ENCODE data around the gene MGP. TPM values are rescaled to one million over a fixed set of nuclear protein-coding genes. Genes with fewer than 3 reads are reported as not detected.
A peak's percentile ranks its signal among the peaks of the same experiment; 100 is the strongest.

Gene MGP
- total and polyA plus RNA-seq, 2 experiments from 2014 or later, result 117 to 561 TPM

DNA sequence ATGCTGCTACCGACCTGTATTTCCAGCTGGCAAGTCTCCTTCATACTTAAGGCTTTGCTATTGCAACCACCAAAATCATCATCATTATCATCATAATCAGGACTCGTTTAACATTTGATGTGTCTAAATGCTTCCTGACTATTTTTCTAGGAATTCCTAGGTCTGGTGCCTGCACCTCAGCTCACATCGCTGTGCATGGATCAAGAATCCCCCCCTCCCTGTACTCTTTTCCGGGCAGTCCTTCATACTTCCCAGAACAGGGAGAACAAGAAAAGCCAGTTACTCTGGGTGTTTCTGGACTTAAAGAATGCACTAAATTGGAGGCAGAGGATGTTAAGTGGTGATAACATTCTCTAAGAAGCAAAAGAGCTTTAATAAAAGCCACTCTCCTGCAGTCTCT lies 43.3 kb upstream of the MGP start:
- Histone ChIP-seq H3K27ac (peak overlapping the region; percentile 71), H3K4me1 (ENCODE audit: insufficient read depth) (peaks cover 37% of the 10 kb centered on the region), H3K79me2 (peaks cover 3% of the 10 kb centered on the region), H4K20me1 (ENCODE audit: insufficient read depth, poor library complexity, severe bottlenecking) (no peaks in the 10 kb centered on the region), H3K9me3 (ENCODE audit: low read depth) (no peaks in the 10 kb centered on the region), H3K27me3 (no peaks in the 10 kb centered on the region), H3K4me2 (peak overlapping the region; percentile 64), H2AFZ (peak overlapping the region; percentile 41), H3K4me3 (no peak overlapping the region), H3K9me2 (replicated peaks; ENCODE audit: insufficient read depth) (no peaks in the 10 kb centered on the region), H3K36me3 (replicated peaks; ENCODE audit: insufficient read depth, low read depth) (no peaks in the 10 kb centered on the region)
- peak; percentile 71 for DNase-seq (ENCODE audit: low spot score)
- 7% methylated on average over 4 of the region's 4 CpGs for WGBS (ENCODE audit: low lambda C conversion rate, missing lambda C conversion rate)
- no peak for TF ChIP-seq EZH2 (IDR thresholded peaks at IDR 0.05; ENCODE audit: borderline replicate concordance)
- no peak for TF ChIP-seq CTCF (IDR thresholded peaks at IDR 0.05; ENCODE audit: poor library complexity)
- TF ChIP-seq EZH2phosphoT487 (IDR thresholded peaks at IDR 0.05; ENCODE audit: low read depth, severe bottlenecking, unreplicated experiment), result no peak

DNA sequence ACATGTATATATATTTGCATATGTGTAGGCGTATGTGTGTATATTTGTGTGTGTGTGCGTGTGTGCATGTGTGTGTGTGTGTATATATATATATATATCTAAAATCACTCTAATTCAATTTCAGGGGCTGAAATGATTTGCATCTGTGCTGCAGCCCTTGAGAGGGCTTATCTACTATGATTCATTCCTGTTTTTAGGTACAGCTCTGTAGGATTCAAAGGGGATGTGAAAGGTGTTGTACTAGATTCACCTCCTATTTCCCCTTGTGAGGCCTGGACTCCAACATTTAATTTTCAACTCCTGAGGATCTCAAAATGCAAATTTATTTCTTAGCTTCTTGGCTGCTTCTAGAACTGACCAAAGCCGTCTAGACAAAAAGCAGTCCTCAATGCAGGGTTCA lies 41.6 kb upstream of the MGP start:
- H2AFZ ChIP-seq, result no peak overlapping the region
- H3K9me2 ChIP-seq (replicated peaks; ENCODE audit: insufficient read depth), result no peaks in the 10 kb centered on the region
- no peaks in the 10 kb centered on the region for H3K9me3 ChIP-seq (ENCODE audit: low read depth)
- peaks cover 3% of the 10 kb centered on the region for H3K79me2 ChIP-seq
- DNase-seq (ENCODE audit: low spot score), result no peak
- no peak overlapping the region for H3K27ac ChIP-seq
- peaks cover 37% of the 10 kb centered on the region for H3K4me1 ChIP-seq (ENCODE audit: insufficient read depth)
- H3K36me3 ChIP-seq (replicated peaks; ENCODE audit: insufficient read depth, low read depth), result no peaks in the 10 kb centered on the region
- H4K20me1 ChIP-seq (ENCODE audit: insufficient read depth, poor library complexity, severe bottlenecking), result no peaks in the 10 kb centered on the region
- TF ChIP-seq EZH2phosphoT487 (IDR thresholded peaks at IDR 0.05; ENCODE audit: low read depth, severe bottlenecking, unreplicated experiment) (no peak), EZH2 (IDR thresholded peaks at IDR 0.05; ENCODE audit: borderline replicate concordance) (no peak), CTCF (IDR thresholded peaks at IDR 0.05; ENCODE audit: poor library complexity) (no peak)
- no peak overlapping the region for H3K4me3 ChIP-seq
- H3K27me3 ChIP-seq, result no peaks in the 10 kb centered on the region
- 83% methylated on average over 3 of the region's 3 CpGs for WGBS (ENCODE audit: low lambda C conversion rate, missing lambda C conversion rate)
- no peak overlapping the region for H3K4me2 ChIP-seq

DNA sequence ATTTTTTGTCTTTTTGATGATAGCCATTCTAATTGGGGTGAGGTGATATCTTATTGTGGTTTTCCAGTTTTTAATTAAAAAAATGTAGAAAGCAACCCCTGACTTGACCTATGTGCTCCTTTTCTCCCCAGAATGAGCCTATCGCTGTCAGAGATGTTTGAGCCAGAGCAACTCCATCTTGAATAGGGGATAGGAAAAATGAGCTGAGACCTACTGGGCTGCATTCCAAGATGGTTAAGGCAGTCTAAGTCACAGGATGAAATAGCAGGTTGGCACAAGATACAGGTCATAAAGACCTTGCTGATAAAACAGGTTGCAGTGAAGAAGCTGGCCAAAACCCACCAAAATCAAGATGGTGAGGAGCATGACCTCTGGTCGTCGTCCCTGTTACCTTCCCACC lies 38.9 kb upstream of the MGP start:
- TF ChIP-seq CTCF (IDR thresholded peaks at IDR 0.05; ENCODE audit: poor library complexity) (no peak), EZH2phosphoT487 (IDR thresholded peaks at IDR 0.05; ENCODE audit: low read depth, severe bottlenecking, unreplicated experiment) (no peak), EZH2 (IDR thresholded peaks at IDR 0.05; ENCODE audit: borderline replicate concordance) (no peak)
- Histone ChIP-seq H3K4me2 (no peak overlapping the region), H3K27ac (no peak overlapping the region), H3K4me3 (no peak overlapping the region), H3K9me2 (replicated peaks; ENCODE audit: insufficient read depth) (no peaks in the 10 kb centered on the region), H3K27me3 (no peaks in the 10 kb centered on the region), H2AFZ (no peak overlapping the region), H4K20me1 (ENCODE audit: insufficient read depth, poor library complexity, severe bottlenecking) (no peaks in the 10 kb centered on the region), H3K79me2 (peaks cover 3% of the 10 kb centered on the region), H3K4me1 (ENCODE audit: insufficient read depth) (peaks cover 14% of the 10 kb centered on the region), H3K9me3 (ENCODE audit: low read depth) (no peaks in the 10 kb centered on the region), H3K36me3 (replicated peaks; ENCODE audit: insufficient read depth, low read depth) (no peaks in the 10 kb centered on the region)
- DNase-seq (ENCODE audit: low spot score), result no peak
- 100% methylated on average over 3 of the region's 3 CpGs for WGBS (ENCODE audit: low lambda C conversion rate, missing lambda C conversion rate)

GRCh38 chr12:14923944-14924343 lies 38.3 kb upstream of the MGP start:
- Histone ChIP-seq H3K79me2 (peaks cover 3% of the 10 kb centered on the region), H3K27ac (no peak overlapping the region), H3K4me1 (ENCODE audit: insufficient read depth) (peaks cover 10% of the 10 kb centered on the region), H2AFZ (no peak overlapping the region), H3K36me3 (replicated peaks; ENCODE audit: insufficient read depth, low read depth) (no peaks in the 10 kb centered on the region), H3K4me3 (no peak overlapping the region), H3K4me2 (no peak overlapping the region), H3K9me3 (ENCODE audit: low read depth) (no peaks in the 10 kb centered on the region), H3K27me3 (no peaks in the 10 kb centered on the region), H3K9me2 (replicated peaks; ENCODE audit: insufficient read depth) (no peaks in the 10 kb centered on the region), H4K20me1 (ENCODE audit: insufficient read depth, poor library complexity, severe bottlenecking) (no peaks in the 10 kb centered on the region)
- no peak for DNase-seq (ENCODE audit: low spot score)
- TF ChIP-seq CTCF (IDR thresholded peaks at IDR 0.05; ENCODE audit: poor library complexity), result no peak
- TF ChIP-seq EZH2 (IDR thresholded peaks at IDR 0.05; ENCODE audit: borderline replicate concordance), result no peak
- no peak for TF ChIP-seq EZH2phosphoT487 (IDR thresholded peaks at IDR 0.05; ENCODE audit: low read depth, severe bottlenecking, unreplicated experiment)
- WGBS (ENCODE audit: low lambda C conversion rate, missing lambda C conversion rate), result 93% methylated on average over 2 of the region's 2 CpGs

All from hepatocyte (in vitro differentiated cells).